PC-9 (cell line): Measurements from ENCODE around the gene NAA38. TPM values are rescaled to one million over a fixed set of nuclear protein-coding genes. Genes with fewer than 3 reads are reported as not detected.

Experiments
- BruUV-seq: library from RNA; stranded (reverse); fragments of 400-500 nt; replicated peaks from 2 replicates; lab custom pipeline; 2021; lab: Mats Ljungman, UMichigan
- CTCF ChIA-PET: fragments of 300-600 bp; sonication (Branson Sonifier 250); formaldehyde crosslinking; loops from one replicate; lab custom pipeline; 2022; ENCODE audit warnings: antibody characterized with exemption; lab: Charles Lee
- POLR2A ChIA-PET: fragments of 300-600 bp; sonication (Branson Sonifier 250); formaldehyde crosslinking; loops from one replicate; lab custom pipeline; 2022; ENCODE audit warnings: antibody characterized with exemption; ENCODE audit not compliant: unreplicated experiment; lab: Charles Lee
- DNase-seq, 2 experiments: peaks; one replicate each; pipeline versions ENCODE4 v3.0.0 to v3.0.0-alpha.2; 2015 to 2022; ENCODE audit warnings: mixed read lengths in 1 of 2
- H2AFZ ChIP-seq: fragments of 200-600 bp; sonication (generic); 2 replicates; pipeline ENCODE4 v1.8.1; 2017; ENCODE audit warnings: antibody characterized with exemption
- H3F3A ChIP-seq: fragments of 200-600 bp; sonication (generic); 2 replicates; pipeline ENCODE4 v1.8.1; 2017; ENCODE audit warnings: antibody characterized with exemption, mild to moderate bottlenecking, low read depth; ENCODE audit not compliant: insufficient read depth
- H3K27ac ChIP-seq: fragments of 200-600 bp; sonication (generic); 2 replicates; pipeline ENCODE4 v1.6.1; 2016; ENCODE audit warnings: mixed run types
- H3K27me3 ChIP-seq: fragments of 200-600 bp; sonication (generic); 2 replicates; pipeline ENCODE4 v1.6.1; 2016; ENCODE audit warnings: low read depth, mixed run types; ENCODE audit not compliant: insufficient read depth
- H3K36me3 ChIP-seq: fragments of 200-600 bp; sonication (generic); 2 replicates; pipeline ENCODE4 v1.6.1; 2016; ENCODE audit warnings: low read depth, mixed run types
- H3K4me1 ChIP-seq: fragments of 200-600 bp; sonication (generic); replicated peaks from 2 replicates; pipeline ENCODE4 v1.6.1; 2016; ENCODE audit warnings: mixed run types; ENCODE audit not compliant: insufficient read depth
- H3K4me2 ChIP-seq: fragments of 200-600 bp; sonication (generic); 2 replicates; pipeline ENCODE4 v1.6.1; 2017; ENCODE audit warnings: mixed run types
- H3K4me3 ChIP-seq: fragments of 200-600 bp; sonication (generic); 2 replicates; pipeline ENCODE4 v1.6.1; 2016; ENCODE audit warnings: mixed run types
- H3K79me2 ChIP-seq: fragments of 200-600 bp; sonication (generic); 2 replicates; pipeline ENCODE4 v1.6.1; 2017; ENCODE audit warnings: low read depth, mixed run types
- H3K9me2 ChIP-seq: fragments of 200-600 bp; sonication (generic); 2 replicates; pipeline ENCODE4 v1.8.1; 2017; ENCODE audit warnings: mild to moderate bottlenecking; ENCODE audit not compliant: insufficient read depth
- H3K9me3 ChIP-seq: fragments of 200-600 bp; sonication (generic); 2 replicates; pipeline ENCODE4 v1.8.1; 2016; ENCODE audit warnings: low read depth; ENCODE audit not compliant: insufficient read depth
- H4K20me1 ChIP-seq: fragments of 200-600 bp; sonication (generic); 2 replicates; pipeline ENCODE4 v1.8.1; 2017; ENCODE audit not compliant: insufficient read depth
- CTCF ChIP-seq: fragments of 200-600 bp; sonication (generic); conservative IDR thresholded peaks from 2 replicates; pipeline ENCODE4 v1.6.1; 2017; ENCODE audit warnings: mixed run types, antibody characterized with exemption, mild to moderate bottlenecking, moderate library complexity
- EZH2 ChIP-seq: fragments of 200-600 bp; sonication (generic); IDR thresholded peaks from 2 replicates; pipeline ENCODE4 v1.8.0; 2017; ENCODE audit warnings: antibody characterized with exemption, low read depth
- intact Hi-C: fragments of 100-400 bp; cut with micrococcal nuclease; formaldehyde crosslinking; loops from one replicate; pipeline ENCODE4 v1.10.0; 2022; ENCODE audit not compliant: unreplicated experiment
- total RNA-seq: library from RNA; stranded (reverse); gene quantifications from 2 replicates; pipeline ENCODE4 v1.2.3, GENCODE V29; 2021

NAA38 gene
- total RNA-seq, 1 experiment from 2014 or later: 159 TPM

- Histone ChIP-seq H3K4me3 (peak overlapping the region; percentile 82), H3K4me2 (peak overlapping the region; percentile 88), H3K9me3 (no peaks in the 10 kb centered on the region), H3K27ac (peak overlapping the region; percentile 63), H3K4me1 (peaks cover 24% of the 10 kb centered on the region), H3K9me2 (no peaks in the 10 kb centered on the region), H4K20me1 (no peaks in the 10 kb centered on the region), H3K27me3 (no peaks in the 10 kb centered on the region), H3F3A (peaks cover 31% of the 10 kb centered on the region; the same call in 1 of the 2 replicates), H2AFZ (peak overlapping the region; percentile 75), H3K36me3 (no peaks in the 10 kb centered on the region), H3K79me2 (no peaks in the 10 kb centered on the region; the same call in 1 of the 2 replicates)
- ChIA-PET CTCF (interaction anchor here (0.7 to 0.8 kb wide), 2 partner anchors 12 to 276 kb away, joined by 3 to 6 read pairs; no protein-coding TSS in a partner anchor), POLR2A (no interaction called here)
- TF ChIP-seq EZH2 (no peak), CTCF (no peak)
- intact Hi-C loops: loop anchor here (1.0 to 5.0 kb wide), 5 partner anchors 7 to 435 kb away; partner anchors contain the start of genes CHD3, NAA38, TMEM256 and TP53
- TSS peak; percentile 43 for BruUV-seq
- peak; percentile 75 to 93 for DNase-seq
These were observed 20.6 kb downstream of the NAA38 start for GRCh38 chr17:7836596-7837407.

DNA sequence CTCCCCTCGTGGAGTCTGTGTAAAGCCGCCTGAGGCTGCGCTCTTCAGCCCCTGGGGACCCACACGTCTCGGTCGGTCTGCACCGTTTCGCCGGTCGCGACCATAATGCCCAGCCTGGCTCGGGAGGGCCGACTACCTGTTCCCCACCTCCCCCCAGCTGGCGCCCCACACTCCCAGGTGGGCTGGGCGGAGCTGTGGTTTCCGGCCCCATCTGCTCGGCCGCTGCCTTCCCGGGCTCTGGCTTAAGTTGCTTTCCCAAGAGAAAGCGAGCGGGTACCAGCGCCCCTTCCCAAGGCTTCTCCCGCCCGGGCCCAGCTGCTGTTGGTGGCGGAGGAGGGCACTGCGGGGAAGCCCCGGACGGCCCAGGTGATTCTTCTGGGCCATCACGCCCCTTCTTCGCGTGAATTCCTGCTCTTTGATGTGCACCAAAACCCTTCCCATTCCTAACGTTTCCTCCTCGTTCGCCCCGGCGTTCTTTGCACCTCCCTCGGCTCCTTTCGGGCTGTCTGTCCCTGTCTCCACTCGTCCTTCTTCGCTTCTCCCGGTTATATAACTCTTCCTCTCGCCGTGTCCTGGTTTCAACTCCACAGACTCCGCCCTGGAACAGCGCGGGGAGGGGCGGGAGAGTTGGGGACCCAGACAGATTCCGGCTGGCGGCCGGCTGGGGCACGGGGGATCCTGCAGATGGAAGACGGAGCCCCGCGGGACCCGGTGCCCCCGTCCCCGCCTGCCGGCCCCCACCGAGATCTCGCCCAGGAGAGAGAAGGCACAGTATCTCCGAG, 21.4 kb downstream of the NAA38 start:
- TSS peak; percentile 44 for BruUV-seq

More for the DNA sequence above, 21.4 kb downstream of the NAA38 start:
- Histone ChIP-seq H3K9me3 (no peaks in the 10 kb centered on the region), H3K9me2 (no peaks in the 10 kb centered on the region), H3K4me3 (peak overlapping the region; percentile 82), H3K27me3 (no peaks in the 10 kb centered on the region), H3K4me2 (peak overlapping the region; percentile 88), H3K4me1 (peaks cover 19% of the 10 kb centered on the region), H3K27ac (peak overlapping the region; percentile 63), H3F3A (peaks cover 26% of the 10 kb centered on the region; the same call in 1 of the 2 replicates), H3K79me2 (no peaks in the 10 kb centered on the region), H4K20me1 (no peaks in the 10 kb centered on the region), H2AFZ (peak overlapping the region; percentile 75), H3K36me3 (no peaks in the 10 kb centered on the region)
- POLR2A ChIA-PET: interaction anchor here (0.5 to 1.1 kb wide), 4 partner anchors 9 to 1013 kb away, joined by 3 to 10 read pairs (median 4); no protein-coding TSS in a partner anchor
- peak in 1 of 2 experiments; percentile 77 for DNase-seq
- CTCF ChIA-PET: interaction anchor here (0.7 to 1.6 kb wide), 2 partner anchors 21 to 26 kb away, joined by 6 to 12 read pairs; partner anchors contain the start of genes CYB5D1 and NAA38
- intact Hi-C loops: loop anchor here (1.0 to 5.0 kb wide), 5 partner anchors 8 to 434 kb away; partner anchors contain the start of genes CHD3, NAA38, TMEM256 and TP53
- TF ChIP-seq CTCF (no peak), EZH2 (no peak)
